RWPE2 (cell line): ENCODE results near the gene PAF1.

Experiments used
- ATAC-seq: fragments of 200-7000 bp; cut with Tn5 transposase; 3 replicates; pipeline ENCODE4 v1.9.1; 2021; ENCODE audit warnings: low read depth
- DNase-seq: peaks from one replicate; pipeline ENCODE4 v3.0.0-alpha.2; 2020; ENCODE audit warnings: low spot score
- H3K27ac ChIP-seq: fragments of 450-650 bp; 2 replicates; pipeline ENCODE4 v1.5.1; 2017; ENCODE audit warnings: mild to moderate bottlenecking; ENCODE audit not compliant: poor library complexity, severe bottlenecking
- H3K27me3 ChIP-seq: fragments of 250-450 bp; sonication (Bioruptor Pico); 2 replicates; pipeline ENCODE4 v1.5.1; 2021; ENCODE audit warnings: mild to moderate bottlenecking, moderate library complexity; ENCODE audit not compliant: insufficient read depth, poor library complexity, severe bottlenecking
- H3K36me3 ChIP-seq: fragments of 250-450 bp; sonication (Bioruptor Pico); 2 replicates; pipeline ENCODE4 v1.5.1; 2020; ENCODE audit warnings: low read depth, mild to moderate bottlenecking, moderate library complexity
- H3K4me1 ChIP-seq: fragments of 250-450 bp; sonication (Bioruptor Pico); 2 replicates; pipeline ENCODE4 v1.5.1; 2021; ENCODE audit warnings: mild to moderate bottlenecking, moderate library complexity; ENCODE audit not compliant: insufficient read depth, poor library complexity, severe bottlenecking
- H3K4me3 ChIP-seq: fragments of 250-450 bp; sonication (Bioruptor Pico); 2 replicates; pipeline ENCODE4 v1.5.1; 2021; ENCODE audit warnings: mild to moderate bottlenecking, moderate library complexity; ENCODE audit not compliant: severe bottlenecking
- H3K9me3 ChIP-seq: fragments of 250-450 bp; sonication (Bioruptor Pico); 2 replicates; pipeline ENCODE4 v1.5.1; 2021; ENCODE audit warnings: mild to moderate bottlenecking, moderate library complexity; ENCODE audit not compliant: severe bottlenecking
- TF ChIP-seq, protein P1 (sequence below): fragments of 450-650 bp; IDR thresholded peaks from one replicate; pipeline ENCODE4 v1.5.1; 2017; ENCODE audit warnings: mild to moderate bottlenecking, moderate library complexity; ENCODE audit not compliant: poor library complexity, severe bottlenecking

PAF1 gene

DNA sequence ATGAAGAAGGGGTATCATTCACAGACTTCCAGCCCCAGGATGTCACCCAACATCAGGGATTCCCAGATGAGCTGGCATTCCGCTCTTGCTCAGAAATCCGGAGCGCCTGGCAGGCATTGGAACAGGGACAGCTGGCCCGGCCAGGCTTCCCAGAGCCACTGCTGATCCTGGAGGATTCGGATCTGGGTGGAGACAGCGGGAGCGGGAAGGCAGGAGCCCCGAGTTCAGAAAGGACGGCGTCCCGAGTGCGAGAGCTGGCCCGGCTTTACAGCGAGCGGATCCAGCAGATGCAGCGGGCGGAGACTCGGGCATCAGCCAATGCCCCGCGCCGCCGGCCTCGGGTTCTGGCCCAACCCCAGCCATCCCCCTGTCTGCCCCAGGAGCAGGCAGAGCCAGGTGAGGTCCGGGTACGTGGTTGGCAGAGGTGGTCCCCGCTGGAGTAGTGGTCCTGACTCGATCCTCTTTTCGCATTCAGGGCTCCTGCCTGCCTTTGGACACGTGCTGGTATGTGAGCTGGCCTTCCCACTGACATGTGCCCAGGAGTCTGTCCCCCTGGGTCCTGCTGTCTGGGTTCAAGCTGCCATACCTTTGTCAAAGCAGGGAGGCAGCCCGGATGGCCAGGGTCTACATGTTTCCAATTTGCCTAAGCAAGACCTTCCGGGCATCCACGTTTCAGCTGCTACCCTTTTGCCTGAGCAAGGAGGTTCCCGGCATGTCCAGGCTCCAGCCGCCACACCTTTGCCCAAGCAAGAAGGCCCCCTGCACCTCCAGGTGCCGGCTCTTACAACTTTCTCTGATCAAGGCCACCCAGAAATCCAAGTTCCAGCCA lies 32.6 kb upstream of the PAF1 start:
- Histone ChIP-seq H3K27ac (no peak overlapping the region), H3K36me3 (peaks cover 44% of the 10 kb centered on the region), H3K4me1 (no peaks in the 10 kb centered on the region), H3K9me3 (no peaks in the 10 kb centered on the region), H3K4me3 (no peak overlapping the region), H3K27me3 (no peaks in the 10 kb centered on the region)
- no peak for DNase-seq
- TF ChIP-seq, protein P1, sequence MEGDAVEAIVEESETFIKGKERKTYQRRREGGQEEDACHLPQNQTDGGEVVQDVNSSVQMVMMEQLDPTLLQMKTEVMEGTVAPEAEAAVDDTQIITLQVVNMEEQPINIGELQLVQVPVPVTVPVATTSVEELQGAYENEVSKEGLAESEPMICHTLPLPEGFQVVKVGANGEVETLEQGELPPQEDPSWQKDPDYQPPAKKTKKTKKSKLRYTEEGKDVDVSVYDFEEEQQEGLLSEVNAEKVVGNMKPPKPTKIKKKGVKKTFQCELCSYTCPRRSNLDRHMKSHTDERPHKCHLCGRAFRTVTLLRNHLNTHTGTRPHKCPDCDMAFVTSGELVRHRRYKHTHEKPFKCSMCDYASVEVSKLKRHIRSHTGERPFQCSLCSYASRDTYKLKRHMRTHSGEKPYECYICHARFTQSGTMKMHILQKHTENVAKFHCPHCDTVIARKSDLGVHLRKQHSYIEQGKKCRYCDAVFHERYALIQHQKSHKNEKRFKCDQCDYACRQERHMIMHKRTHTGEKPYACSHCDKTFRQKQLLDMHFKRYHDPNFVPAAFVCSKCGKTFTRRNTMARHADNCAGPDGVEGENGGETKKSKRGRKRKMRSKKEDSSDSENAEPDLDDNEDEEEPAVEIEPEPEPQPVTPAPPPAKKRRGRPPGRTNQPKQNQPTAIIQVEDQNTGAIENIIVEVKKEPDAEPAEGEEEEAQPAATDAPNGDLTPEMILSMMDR: no peak
- no peak for ATAC-seq

DNA sequence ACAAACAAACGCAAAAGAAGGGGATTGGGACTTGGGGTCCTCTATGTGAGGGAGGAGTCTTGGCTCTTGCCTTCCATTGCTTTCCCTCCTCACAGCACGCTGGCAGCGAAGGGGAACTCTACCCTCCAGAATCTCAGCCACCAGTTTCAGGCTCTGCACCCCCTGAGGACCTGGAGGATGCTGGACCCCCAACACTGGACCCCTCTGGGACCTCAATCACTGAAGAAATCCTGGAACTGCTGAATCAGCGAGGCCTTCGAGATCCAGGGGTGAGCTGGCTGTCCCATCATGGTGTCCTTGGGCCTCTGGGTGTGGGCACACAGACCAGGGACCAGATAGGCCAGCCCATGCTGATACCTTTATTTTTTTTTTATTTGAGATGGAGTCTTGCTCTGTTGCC lies 31.1 kb upstream of the PAF1 start:
- no peaks in the 10 kb centered on the region for H3K27me3 ChIP-seq
- peaks cover 53% of the 10 kb centered on the region for H3K36me3 ChIP-seq
- no peak overlapping the region for H3K4me3 ChIP-seq
- H3K9me3 ChIP-seq: no peaks in the 10 kb centered on the region
- DNase-seq (no peak), ATAC-seq (no peak)
- H3K4me1 ChIP-seq: no peaks in the 10 kb centered on the region
- TF ChIP-seq, protein P1: no peak
- no peak overlapping the region for H3K27ac ChIP-seq

DNA sequence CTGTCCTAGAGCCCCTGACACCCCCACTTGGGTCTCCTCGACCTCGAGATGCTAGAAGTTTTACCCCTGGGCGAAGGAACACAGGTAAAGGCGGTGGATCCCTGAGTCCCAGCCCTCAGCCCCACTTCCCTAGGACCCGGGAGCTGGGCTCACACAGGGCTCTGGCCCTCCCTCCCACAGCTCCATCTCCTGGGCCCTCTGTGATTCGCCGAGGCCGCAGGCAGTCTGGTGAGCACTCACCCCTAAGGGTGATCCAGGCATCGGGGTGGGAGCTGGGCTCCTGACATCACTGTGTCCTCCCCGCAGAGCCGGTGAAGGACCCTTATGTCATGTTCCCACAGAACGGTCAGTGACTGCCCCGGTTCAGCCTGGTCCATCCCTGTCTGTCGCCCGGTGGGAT lies 29.9 kb upstream of the PAF1 start:
- Histone ChIP-seq H3K27ac (no peak overlapping the region), H3K27me3 (no peaks in the 10 kb centered on the region), H3K36me3 (peaks cover 58% of the 10 kb centered on the region), H3K9me3 (no peaks in the 10 kb centered on the region), H3K4me3 (no peak overlapping the region), H3K4me1 (no peaks in the 10 kb centered on the region)
- TF ChIP-seq, protein P1: no peak
- DNase-seq: no peak
- no peak; the same call in 2 of the 3 replicates for ATAC-seq

DNA sequence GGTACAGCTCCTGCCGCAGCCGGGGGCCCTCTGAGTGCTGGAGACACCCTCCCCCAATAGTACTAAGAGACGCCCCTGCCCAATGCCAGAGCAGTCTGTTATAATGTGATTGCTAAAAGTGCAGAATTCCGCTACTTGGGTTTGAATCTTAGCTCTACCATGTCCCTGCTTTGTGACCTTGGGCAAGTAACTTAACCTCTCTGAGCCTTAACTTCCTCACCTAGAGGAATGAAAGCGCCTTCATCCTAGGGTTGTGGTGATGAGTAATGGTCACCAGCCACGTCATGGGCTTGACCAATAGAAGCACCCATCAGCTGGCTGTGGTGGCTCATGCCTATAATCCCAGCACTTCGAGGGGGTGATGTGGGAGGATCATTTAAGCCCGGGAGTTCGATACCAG lies 28.1 kb upstream of the PAF1 start:
- Histone ChIP-seq H3K27ac (no peak overlapping the region), H3K4me3 (no peak overlapping the region), H3K9me3 (no peaks in the 10 kb centered on the region), H3K27me3 (no peaks in the 10 kb centered on the region), H3K4me1 (no peaks in the 10 kb centered on the region), H3K36me3 (peaks cover 69% of the 10 kb centered on the region)
- TF ChIP-seq, protein P1: no peak
- ATAC-seq (no peak), DNase-seq (no peak)

DNA sequence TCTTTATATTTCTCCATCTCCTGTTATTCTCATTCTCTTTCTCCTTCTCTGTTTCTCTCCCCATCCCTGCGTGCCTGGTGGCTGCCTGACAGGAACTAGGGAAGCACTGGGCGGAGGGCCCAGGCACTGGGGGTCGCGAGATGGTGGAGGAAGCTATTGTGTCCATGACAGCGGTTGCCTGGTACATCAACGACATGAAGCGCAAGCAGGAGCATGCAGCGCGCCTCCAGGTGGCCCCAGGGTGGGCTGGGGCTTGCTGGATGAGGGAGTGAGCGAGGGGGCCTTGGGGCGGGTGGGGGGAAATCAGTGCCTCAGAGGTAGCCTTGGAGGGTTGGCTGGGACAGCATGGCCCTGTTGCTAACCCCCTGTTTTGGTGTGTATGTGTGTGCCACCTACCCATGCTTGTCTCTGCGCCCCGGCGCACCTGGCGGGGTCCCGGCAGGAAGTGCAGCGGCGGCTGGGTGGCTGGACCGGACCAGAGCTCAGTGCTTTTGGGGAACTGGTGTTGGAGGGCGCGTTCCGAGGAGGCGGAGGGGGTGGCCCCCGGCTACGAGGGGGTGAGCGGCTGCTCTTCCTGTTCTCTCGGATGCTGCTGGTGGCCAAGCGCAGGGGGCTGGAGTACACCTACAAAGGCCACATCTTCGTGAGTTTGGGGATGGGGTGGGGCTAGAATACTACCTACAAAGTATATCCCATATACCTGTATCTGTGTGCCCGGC lies 26.7 kb upstream of the PAF1 start:
- no peaks in the 10 kb centered on the region for H3K27me3 ChIP-seq
- no peaks in the 10 kb centered on the region for H3K4me1 ChIP-seq
- H3K4me3 ChIP-seq: no peak overlapping the region
- TF ChIP-seq, protein P1: no peak
- peaks cover 62% of the 10 kb centered on the region for H3K36me3 ChIP-seq
- DNase-seq (no peak), ATAC-seq (no peak)
- no peak overlapping the region for H3K27ac ChIP-seq
- H3K9me3 ChIP-seq: no peaks in the 10 kb centered on the region
